ENCODE measurements around the gene TSPAN9. TPM values are rescaled to one million over a fixed set of nuclear protein-coding genes. Genes with fewer than 3 reads are reported as not detected.

Gene TSPAN9
- total RNA-seq, 1 donor from 2014 or later = 8.4 TPM

GRCh38 chr12:3167636-3168035 is 90.5 kb downstream of the TSPAN9 start:
- DNase-seq = no peak

DNA sequence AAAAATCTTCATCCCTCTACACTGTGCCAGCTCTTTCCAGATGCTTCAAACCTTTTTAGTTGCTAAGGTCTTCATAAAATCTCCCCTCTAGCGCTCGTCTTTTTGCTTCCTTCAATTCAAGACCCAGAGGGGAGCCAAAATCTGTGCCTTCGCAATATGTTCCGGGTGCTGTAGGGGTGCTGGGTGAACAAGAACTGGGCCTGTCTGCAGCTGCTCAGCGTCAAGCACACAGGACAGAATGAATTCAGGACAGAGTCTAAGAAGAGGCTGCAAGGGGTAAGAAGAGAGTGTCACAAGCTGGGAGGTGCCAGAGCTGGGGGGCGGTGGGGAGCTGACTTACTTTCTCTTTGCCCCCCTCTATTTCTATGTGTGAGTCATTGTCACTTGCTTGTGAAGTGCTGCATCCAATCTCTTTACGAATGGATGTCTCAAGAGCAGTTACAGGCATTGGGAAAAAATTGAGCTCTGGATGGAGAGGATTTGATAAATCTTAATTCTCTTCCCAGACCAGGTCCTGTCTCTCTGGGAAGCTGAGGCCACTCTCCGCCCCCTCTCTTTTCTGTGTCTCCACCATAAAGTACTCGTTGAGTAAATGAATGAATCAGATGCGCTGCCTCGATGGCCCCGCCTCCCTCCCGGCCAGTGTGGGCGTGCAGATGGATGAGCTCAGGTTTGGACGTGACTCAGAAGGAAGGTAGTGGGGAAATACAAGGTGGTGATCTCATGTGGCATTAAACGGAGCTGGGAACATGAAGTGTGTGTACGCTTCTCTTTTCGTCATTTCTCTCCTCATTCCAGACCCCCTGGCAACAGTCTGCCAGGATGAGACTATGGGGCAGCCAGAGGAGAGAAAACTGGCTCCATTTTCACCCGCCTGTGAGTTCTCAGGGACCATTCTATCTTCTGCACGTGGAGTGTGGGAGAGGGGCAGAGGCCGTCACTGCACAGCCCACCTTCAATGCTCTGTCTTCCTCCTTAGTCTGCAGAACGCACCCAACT is 91.3 kb downstream of the TSPAN9 start:
- peak; percentile 74 for DNase-seq

GRCh38 chr12:3170423-3171194 is 93.4 kb downstream of the TSPAN9 start:
- DNase-seq = no peak

DNA sequence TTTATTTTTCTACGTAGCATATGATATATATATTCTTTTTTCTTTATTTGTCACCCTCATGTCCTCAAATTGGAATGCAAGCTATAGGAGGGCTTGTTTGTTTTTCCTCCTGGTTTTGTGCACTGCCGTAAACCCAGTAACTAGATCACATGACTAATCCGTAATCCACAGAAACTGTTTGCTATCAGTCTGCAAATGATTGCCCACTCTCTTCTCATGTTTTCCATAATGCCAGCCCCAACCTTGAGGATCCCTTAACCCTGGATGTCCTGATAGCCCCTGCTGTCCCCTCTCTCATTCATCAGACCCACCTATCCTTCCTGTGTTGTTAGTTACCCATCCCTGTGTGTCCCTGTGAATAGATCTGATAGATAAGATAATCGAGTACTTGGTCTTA is 94.0 kb downstream of the TSPAN9 start:
- no peak for DNase-seq

DNA sequence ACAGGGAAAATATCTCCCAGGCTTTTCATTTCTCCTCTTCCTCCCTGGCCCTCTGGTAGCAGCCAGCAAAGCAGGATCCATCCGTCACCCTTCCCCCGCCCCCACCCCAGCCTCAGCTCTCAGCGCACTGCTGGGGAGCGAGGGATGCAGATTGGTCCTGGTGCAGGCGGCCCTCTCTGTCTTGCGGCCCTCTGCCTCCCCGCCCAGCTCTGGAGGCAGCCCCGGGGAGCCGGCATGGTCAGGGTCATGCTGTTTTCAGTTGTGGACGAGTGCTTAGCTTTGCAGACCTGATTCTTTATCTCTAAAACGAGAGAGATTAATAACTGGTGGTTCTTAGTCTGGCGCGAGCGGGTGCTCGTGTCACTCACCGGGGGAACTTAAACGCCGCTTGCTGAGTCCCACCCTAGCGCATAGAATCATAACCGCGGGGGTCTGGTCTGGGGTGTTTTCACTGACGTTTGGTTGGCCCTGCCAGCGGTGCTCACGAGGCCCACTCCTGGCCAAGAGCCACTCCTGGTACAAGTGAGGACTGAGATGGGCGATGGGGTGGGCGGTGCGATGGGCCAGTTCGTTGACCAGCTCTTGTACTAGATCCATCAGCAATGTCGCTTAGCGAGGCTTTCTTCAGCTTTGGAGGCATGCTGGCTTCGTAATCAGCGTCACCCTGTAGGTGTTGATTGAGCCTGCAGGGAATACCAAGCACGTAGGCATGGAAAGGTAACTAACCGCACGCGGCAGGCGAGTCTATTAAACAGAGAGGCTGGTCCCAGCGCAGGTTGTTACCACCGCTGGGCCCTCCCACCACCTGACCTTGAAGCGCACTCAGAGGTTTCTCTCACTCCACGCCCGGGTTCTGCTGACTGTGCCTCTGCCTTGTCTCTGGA is 95.2 kb downstream of the TSPAN9 start:
- no peak for DNase-seq

DNA sequence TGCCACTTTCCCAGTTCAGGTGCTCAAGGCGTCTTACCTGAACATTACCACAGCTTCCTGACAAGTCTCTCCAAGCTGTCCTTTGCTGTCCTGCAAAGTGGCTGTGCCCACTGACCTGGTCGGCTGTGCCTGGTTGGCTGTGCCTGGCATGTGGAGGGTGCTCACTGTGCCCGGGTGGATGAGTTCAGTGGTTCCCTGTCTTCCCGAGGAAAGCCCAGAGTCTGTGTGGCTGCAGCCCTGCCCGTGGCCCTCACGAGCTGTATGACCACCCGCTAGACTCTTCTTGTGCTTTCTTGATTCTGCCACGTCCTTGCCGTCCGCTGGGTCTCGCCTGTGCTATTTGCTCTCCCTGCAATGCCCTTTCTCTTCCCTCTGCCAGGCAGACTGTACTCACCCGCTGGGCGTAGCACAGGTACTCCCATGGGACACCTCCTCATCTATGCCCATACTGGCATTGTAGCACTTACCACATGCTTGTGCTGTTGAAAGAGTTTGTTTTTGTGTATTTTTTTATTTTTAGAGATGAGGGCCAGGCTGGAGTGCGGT is 95.9 kb downstream of the TSPAN9 start:
- DNase-seq = no peak

GRCh38 chr12:3173912-3174311 is 96.7 kb downstream of the TSPAN9 start:
- DNase-seq = no peak

DNA sequence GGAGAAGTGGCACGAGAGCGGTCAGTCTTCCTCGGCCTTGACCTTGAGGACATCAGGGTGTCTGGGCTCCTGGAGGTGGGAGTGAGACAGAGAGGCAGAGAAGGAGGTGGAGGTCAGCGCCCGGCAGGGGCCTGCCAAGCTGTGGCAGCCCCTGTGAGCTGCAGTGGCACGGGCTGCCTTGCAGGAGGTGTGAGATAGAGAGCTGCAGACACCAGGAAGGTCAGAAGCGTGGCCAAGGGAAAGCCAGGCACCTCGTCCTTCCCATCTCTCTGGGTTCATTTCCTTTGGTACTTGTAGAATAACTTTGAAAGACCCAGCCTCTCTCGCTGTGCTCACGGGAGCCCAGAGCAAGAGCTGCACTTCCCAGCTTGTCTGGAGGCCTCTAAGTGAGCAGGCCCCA is 98.1 kb downstream of the TSPAN9 start:
- no peak for DNase-seq

GRCh38 chr12:3176754-3177153 is 99.6 kb downstream of the TSPAN9 start:
- DNase-seq = no peak

- no peak for DNase-seq
Measured at GRCh38 chr12:3177778-3178425, 100.7 kb downstream of the TSPAN9 start.

- no peak for DNase-seq
Measured at GRCh38 chr12:3178671-3179313, 101.6 kb downstream of the TSPAN9 start.

DNA sequence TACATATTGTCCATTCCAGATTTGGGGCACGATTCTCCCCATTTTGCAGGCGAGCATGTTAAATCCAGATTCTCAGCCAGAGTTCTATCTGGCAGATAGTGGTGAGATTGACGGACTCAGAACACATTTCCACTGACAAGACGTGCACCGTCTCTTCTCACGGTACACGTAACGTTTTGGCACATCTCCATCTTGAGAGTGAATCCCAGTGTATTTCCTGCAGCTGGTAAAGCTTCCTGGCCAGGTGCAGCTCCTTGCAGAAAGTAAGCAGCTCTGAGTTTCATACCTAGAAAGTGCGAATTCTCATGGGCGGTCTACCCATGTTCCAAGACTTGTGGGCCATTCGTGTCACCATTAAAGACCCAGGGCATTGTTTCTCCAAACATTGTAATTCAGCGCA is 102.6 kb downstream of the TSPAN9 start:
- DNase-seq = no peak

DNA sequence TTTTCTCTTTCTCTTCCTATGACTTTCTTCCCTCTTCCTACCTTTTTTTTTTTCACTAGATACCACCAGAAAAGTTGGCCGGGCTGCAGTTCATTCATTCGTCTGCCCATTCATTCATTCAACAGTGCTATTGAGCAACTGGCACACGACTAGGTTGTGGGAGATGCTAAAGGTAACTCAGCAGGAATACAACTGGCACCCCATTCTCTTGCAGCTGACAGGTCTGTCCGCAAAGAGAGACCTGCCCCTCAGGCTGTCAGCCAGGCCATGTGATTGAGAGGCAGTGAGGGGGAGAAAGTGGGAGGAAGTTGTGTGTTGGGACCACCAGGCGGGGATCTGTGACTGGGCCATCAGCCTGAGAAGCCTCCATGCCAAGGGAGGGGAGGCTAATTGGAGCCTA is 105.2 kb downstream of the TSPAN9 start:
- DNase-seq = no peak

DNA sequence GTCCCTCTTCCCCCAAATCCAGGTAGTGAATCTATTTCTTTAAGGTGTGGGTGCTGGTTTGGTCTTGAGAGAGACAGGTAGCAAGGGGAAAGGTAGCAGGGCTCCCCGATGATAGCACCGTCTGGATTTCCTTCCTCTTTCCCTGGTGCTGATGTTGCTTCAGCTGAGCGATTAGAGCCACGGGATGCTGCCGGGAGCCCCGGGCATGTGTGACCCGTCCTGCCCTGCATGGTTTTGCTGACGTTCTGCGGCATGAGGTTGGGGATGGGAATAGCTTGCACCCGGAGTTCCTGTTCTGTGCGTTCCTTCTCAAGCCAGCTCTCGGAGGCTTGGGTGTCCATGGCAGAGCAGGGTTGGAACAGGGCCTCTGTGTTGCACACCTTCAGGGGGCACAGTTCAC is 107.3 kb downstream of the TSPAN9 start:
- DNase-seq = no peak

DNA sequence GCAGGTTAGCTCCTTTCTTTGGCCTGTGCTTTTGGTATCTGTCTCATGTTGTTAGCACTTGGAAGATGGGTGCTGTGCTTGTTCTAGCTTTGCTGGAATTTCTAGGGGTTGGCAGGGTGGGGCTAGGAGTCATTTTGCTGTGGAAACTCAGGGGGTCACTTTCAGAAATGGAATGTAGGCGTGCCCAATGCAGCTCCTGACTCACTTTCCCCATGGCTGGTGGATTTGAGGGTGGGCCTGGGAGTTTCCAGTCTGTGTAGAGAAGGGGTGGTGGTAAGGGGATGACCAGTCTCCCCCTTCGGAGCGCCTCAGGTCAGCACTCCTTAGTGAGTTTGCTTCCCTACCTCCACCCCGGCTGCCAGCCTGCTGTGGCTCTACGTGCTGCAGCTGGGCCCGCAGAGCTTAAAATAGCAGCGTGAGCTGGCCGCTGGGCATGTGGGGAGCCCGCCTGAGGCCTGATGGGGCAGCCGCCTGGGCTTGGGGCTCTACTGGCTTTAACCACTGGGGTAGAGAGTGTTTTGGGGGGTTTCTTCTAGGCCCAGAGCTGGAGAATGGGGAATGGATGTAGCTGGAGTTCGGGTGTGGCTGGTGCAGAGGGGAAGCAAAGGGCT is 108.2 kb downstream of the TSPAN9 start:
- DNase-seq = no peak

DNA sequence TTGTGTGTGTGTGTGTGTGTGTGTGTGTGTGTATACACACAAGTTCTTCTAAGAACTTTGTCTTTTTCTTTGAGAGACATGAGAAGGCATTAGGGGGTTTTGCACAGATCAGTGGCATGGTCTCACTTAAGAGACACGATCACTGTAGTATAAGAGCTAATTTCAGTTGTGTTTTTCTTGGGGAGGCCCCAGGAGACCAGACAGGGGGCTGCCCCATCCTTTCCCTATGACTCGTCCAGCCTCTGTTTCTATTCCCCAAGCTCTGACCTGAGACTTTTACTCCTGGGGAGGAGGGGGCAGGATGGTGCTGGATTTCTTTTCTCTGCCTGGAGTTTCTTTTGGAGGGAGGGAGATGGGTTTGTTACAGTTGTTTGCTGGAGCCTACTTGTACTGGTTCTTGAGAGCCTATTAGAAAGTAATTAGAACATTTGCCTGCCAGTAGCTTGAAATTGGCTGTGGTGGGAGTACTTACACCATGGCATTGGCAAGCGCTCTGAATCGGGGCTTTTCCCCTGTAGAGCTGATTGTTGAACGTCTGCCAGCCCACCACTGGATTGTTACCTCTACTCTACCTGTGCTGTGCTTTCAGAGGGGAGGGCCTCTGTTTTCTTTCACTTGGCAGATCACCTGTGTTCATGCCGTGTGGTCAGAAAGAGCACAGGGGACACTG is 109.5 kb downstream of the TSPAN9 start:
- DNase-seq = no peak

GRCh38 chr12:3187846-3188770 is 110.9 kb downstream of the TSPAN9 start:
- DNase-seq = no peak

DNA sequence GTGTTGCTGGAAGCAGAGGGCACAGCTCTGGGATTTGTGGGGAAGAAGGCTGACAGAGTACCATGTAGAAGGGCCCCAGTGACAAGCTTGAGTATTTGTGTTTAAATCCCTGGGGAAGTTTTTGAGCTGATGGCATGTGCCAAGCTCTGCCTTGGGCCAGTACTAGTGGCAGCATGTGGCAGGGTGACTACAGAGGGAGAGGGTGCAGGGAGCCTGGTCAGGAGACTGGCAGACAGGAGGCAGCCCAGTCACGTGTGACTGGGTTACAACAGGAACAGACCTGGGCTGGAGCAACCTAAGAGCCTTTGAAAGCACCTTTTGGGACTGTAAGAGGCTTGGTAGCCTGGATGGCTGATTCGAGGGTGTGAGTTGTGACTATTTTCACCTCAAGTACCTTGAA is 112.1 kb downstream of the TSPAN9 start:
- DNase-seq = no peak

- DNase-seq = no peak
Measured at GRCh38 chr12:3190101-3190500, 112.9 kb downstream of the TSPAN9 start.
